ENCODE results near the gene HJV. TPM values are rescaled to one million over a fixed set of nuclear protein-coding genes. Genes with fewer than 3 reads are reported as not detected.

The HJV gene
- total and polyA plus RNA-seq, 2 experiments from 2014 or later: not detected

DNA sequence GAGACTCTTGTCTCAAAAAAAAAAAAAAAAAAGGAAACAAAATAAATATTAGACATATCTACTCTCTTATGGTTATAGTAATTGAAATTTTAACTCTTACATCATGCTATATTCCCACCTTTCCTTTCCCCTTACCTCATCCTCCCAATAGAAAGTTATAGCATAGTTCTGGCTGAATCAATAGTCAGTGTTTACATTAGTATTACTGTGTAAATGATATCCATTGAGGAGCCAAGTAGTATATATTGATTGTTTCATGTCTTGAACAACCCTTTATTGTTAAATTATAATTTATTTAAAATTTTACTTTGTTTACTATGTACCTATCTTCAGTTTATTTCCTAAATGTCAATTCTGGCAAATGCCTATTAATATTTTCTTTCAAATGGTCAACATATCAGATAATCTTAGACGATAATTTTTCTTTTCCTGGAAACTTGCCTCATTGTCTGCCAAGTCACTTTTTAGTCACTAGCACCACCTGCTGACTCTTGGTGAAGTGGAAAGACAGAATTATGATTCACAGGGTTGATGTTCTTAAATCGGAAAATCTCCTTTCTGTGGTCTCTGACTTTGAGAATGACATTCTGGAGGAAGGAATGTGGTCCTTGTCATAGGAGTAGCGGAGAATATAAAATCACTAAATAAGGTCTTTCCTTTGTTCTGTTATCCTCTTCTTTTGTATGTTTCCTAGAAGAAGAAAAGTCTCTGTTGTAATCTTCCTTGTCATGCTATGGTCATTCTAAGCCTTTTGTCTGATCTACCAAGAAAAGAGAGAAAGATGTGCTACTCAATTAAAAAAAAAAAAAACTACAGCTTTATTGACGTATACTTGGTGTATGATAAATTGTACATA is 8.6 kb downstream of the HJV start:
- DNase-seq (ENCODE audit: low read depth in 1 of 2, low spot score in 1 of 2): peak; percentile 64 to 83

DNA sequence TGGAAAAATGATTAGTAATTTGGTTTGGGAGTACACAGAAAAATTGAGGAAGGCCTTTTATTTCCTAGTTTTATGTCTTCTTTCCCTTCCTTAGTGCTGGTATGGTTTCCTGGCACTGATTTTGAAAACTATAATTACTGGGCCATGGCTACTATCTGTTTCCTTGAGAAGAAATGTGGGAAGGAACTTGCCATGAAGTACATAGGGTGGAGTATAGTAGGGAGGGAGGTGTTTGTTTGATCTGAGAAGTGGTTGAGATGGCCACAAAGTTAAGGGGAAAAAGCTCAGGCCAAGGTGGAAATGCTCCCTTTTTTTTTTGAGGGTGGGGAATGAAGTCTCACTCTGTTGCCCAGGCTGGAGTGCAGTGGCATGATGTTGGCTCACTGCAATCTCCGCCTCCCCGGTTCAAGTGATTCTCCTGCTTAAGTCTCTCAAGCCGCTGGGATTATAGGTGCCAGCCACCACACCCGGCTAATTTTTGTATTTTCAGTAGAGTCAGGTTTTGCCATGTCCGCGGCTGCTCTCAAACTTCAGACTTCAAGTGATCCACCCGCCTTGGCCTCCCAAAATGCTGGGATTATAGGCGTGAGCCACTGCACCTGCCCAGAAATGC is 11.3 kb downstream of the HJV start:
- Histone ChIP-seq H3K27ac (no peak overlapping the region), H3K4me1 (ENCODE audit: low read depth) (no peaks in the 10 kb centered on the region), H3K27me3 (no peaks in the 10 kb centered on the region), H3K4me3 (no peak overlapping the region), H3K36me3 (no peaks in the 10 kb centered on the region), H3K9me3 (ENCODE audit: low read depth) (no peaks in the 10 kb centered on the region)
- no peak for DNase-seq (ENCODE audit: low read depth in 1 of 2, low spot score in 1 of 2)
- TF ChIP-seq, protein P1, sequence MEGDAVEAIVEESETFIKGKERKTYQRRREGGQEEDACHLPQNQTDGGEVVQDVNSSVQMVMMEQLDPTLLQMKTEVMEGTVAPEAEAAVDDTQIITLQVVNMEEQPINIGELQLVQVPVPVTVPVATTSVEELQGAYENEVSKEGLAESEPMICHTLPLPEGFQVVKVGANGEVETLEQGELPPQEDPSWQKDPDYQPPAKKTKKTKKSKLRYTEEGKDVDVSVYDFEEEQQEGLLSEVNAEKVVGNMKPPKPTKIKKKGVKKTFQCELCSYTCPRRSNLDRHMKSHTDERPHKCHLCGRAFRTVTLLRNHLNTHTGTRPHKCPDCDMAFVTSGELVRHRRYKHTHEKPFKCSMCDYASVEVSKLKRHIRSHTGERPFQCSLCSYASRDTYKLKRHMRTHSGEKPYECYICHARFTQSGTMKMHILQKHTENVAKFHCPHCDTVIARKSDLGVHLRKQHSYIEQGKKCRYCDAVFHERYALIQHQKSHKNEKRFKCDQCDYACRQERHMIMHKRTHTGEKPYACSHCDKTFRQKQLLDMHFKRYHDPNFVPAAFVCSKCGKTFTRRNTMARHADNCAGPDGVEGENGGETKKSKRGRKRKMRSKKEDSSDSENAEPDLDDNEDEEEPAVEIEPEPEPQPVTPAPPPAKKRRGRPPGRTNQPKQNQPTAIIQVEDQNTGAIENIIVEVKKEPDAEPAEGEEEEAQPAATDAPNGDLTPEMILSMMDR (IDR thresholded peaks at IDR 0.05; ENCODE audit: low read depth, low read length): no peak

More for the DNA sequence above, 8.6 kb downstream of the HJV start:
- Histone ChIP-seq H3K36me3 (no peaks in the 10 kb centered on the region), H3K27ac (no peak overlapping the region), H3K4me3 (no peak overlapping the region), H3K9me3 (ENCODE audit: low read depth) (no peaks in the 10 kb centered on the region), H3K27me3 (peaks cover 17% of the 10 kb centered on the region), H3K4me1 (ENCODE audit: low read depth) (no peaks in the 10 kb centered on the region)
- TF ChIP-seq, protein P1 (IDR thresholded peaks at IDR 0.05; ENCODE audit: low read depth, low read length): peak; percentile 70

DNA sequence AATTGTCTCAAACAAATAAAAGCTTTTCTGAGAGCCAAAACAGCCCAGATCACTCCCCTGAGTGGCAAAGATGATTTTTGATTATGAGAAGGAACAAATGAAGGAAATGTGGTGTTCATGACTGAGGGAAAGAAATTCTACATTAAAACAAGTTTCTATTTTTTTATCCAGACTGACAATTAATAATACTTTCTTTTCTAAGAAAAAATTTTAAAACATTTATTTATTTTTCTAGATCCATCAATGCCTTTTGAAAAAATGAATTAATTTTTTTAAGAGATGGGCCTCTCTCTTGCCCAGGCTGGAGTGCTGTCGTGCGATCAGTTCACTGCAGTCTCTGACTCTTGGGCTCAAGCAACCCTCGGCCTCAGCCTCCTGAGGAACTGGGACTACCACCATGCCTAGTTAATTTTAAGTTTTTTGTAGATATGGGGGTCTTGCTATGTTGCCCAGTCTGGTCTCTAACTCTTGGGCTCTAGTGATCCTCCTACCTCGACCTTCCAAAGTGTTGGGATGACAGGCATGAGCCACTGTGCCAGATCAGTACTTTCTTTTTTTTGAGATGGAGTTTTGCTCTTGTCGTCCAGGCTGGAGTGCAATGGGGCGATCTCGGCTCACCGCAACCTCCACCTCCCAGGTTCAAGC is 13.9 kb downstream of the HJV start:
- Histone ChIP-seq H3K4me3 (no peak overlapping the region), H3K36me3 (no peaks in the 10 kb centered on the region), H3K27ac (no peak overlapping the region), H3K4me1 (ENCODE audit: low read depth) (no peaks in the 10 kb centered on the region), H3K27me3 (no peaks in the 10 kb centered on the region), H3K9me3 (ENCODE audit: low read depth) (no peaks in the 10 kb centered on the region)
- TF ChIP-seq, protein P1 (IDR thresholded peaks at IDR 0.05; ENCODE audit: low read depth, low read length): no peak
- DNase-seq (ENCODE audit: low read depth in 1 of 2, low spot score in 1 of 2): no peak

DNA sequence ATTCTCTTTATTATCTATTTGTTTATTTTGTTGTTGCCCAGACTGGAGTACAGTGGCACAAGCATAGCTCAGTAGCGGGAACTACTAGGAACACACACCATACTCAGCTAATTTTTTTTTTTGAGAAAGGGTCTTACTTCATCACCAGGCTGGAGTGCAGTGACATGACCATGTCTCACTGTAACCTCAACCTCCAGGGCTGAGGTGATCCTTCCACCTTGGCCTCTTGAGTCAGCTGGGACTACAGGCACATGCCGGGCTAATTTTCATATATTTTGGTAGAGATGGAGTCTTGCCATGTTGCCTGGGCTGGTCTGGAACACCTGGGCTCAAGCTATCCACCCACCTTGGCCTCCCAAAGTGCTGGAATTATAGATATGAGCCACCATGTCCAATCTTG is 19.8 kb downstream of the HJV start:
- TF ChIP-seq, protein P1 (IDR thresholded peaks at IDR 0.05; ENCODE audit: low read depth, low read length): no peak
- no peak for DNase-seq (ENCODE audit: low read depth in 1 of 2, low spot score in 1 of 2)
- H3K4me1 ChIP-seq (ENCODE audit: low read depth): peaks cover 23% of the 10 kb centered on the region
- H3K9me3 ChIP-seq (ENCODE audit: low read depth): no peaks in the 10 kb centered on the region
- no peaks in the 10 kb centered on the region for H3K27me3 ChIP-seq
- no peak overlapping the region for H3K4me3 ChIP-seq
- H3K27ac ChIP-seq: no peak overlapping the region
- H3K36me3 ChIP-seq: no peaks in the 10 kb centered on the region

DNA sequence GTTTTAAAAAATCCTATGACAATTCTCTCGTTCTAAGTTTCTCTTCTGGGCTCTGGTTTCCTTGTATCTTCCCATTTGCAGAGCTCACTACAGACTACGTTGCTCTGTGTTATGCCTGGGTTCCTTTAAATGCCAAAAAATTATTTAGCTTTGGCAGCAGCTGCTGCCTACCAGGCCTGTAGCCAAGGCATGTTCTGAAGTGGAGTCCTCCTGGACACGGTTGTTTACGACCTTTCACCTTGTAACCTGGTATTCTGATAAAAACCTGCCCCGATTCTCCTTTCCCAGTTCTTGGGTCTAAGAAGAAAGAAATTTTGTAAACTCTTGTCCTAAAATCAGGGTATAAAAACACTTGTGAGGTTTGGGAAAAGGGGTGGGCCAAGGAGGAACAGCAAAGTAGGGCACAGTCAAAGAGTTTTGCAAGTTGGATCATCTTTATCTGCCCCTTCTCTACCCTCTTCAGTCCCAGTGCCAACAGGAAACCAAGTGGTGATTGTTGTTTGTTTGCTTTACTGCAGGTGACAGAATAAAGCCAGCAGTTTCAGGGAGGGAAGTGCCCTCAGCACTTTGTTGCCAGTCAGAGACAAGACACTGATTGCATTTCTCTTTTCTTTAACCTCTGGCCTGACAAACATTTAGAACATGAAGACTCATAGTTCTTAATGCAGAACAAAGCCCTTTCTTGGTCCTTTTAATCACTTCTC is 22.1 kb downstream of the HJV start:
- TF ChIP-seq, protein P1 (IDR thresholded peaks at IDR 0.05; ENCODE audit: low read depth, low read length): no peak
- Histone ChIP-seq H3K9me3 (ENCODE audit: low read depth) (no peaks in the 10 kb centered on the region), H3K36me3 (peaks cover 9% of the 10 kb centered on the region), H3K4me3 (no peak overlapping the region), H3K4me1 (ENCODE audit: low read depth) (peaks cover 23% of the 10 kb centered on the region), H3K27ac (peak overlapping the region; percentile 78), H3K27me3 (no peaks in the 10 kb centered on the region)
- DNase-seq (ENCODE audit: low read depth in 1 of 2, low spot score in 1 of 2): peak in 1 of 2 donors; percentile 49

Measured in cardiac muscle cell (in vitro differentiated cells and primary cell).